HepG2 (cell line): ENCODE results near the gene COPZ2. TPM values are rescaled to one million over a fixed set of nuclear protein-coding genes. Genes with fewer than 3 reads are reported as not detected.

Experiments used
- EZH2 ChIP-seq: conservative IDR thresholded peaks from 2 replicates; pipeline ENCODE4 v1.6.1; 2012; ENCODE audit warnings: mild to moderate bottlenecking, low read depth, low read length, moderate library complexity
- GLI4 ChIP-seq: sonication (generic); formaldehyde crosslinking; IDR thresholded peaks from 2 replicates; pipeline ENCODE4 v1.5.1; 2020; ENCODE audit warnings: missing genetic modification reagents, mild to moderate bottlenecking, moderate library complexity, borderline replicate concordance
- HDAC1 ChIP-seq: sonication (generic); formaldehyde crosslinking; IDR thresholded peaks from 2 replicates; pipeline ENCODE4 v1.5.1; 2020; ENCODE audit warnings: mild to moderate bottlenecking, missing genetic modification reagents
- HDAC6 ChIP-seq: fragments of 200-600 bp; sonication (generic); IDR thresholded peaks from 2 replicates; pipeline ENCODE4 v1.7.0; 2017; ENCODE audit warnings: mild to moderate bottlenecking, antibody characterized with exemption, low read length, low read depth
- HNF1B ChIP-seq: sonication (generic); formaldehyde crosslinking; IDR thresholded peaks from 2 replicates; pipeline ENCODE4 v1.5.1; 2020; ENCODE audit warnings: mild to moderate bottlenecking, moderate library complexity, missing genetic modification reagents
- HNF4A ChIP-seq: sonication (generic); formaldehyde crosslinking; IDR thresholded peaks from 2 replicates; pipeline ENCODE4 v1.4.0; 2020; ENCODE audit warnings: missing genetic modification reagents
- HOXA7 ChIP-seq: sonication (generic); formaldehyde crosslinking; IDR thresholded peaks from 2 replicates; pipeline ENCODE4 v1.8.1; 2022; ENCODE audit warnings: mild to moderate bottlenecking, missing genetic modification reagents, moderate library complexity
- KDM2A ChIP-seq: sonication (generic); formaldehyde crosslinking; IDR thresholded peaks from 2 replicates; pipeline ENCODE4 v1.4.0; 2020; ENCODE audit warnings: low read depth, missing genetic modification reagents, borderline replicate concordance
- NFKB2 ChIP-seq: sonication (generic); formaldehyde crosslinking; IDR thresholded peaks from 2 replicates; pipeline ENCODE4 v1.4.0; 2020; ENCODE audit warnings: missing genetic modification reagents, borderline replicate concordance
- NR2C2 ChIP-seq: sonication (generic); formaldehyde crosslinking; IDR thresholded peaks from 2 replicates; pipeline ENCODE4 v1.4.0; 2020; ENCODE audit warnings: missing genetic modification reagents, mild to moderate bottlenecking, moderate library complexity, borderline replicate concordance
- NR2F1 ChIP-seq, 2 experiments: fragments of 450-650 bp in 1 of 2; formaldehyde crosslinking in 1 of 2; IDR thresholded peaks; 2 replicates each; pipeline versions ENCODE4 v1.5.0 to v1.6.1; 2016 to 2020; ENCODE audit warnings: mild to moderate bottlenecking in 1 of 2, missing compliant biosample characterization in 1 of 2, missing genetic modification reagents in 1 of 2, moderate library complexity in 1 of 2
- PHF5A ChIP-seq: IDR thresholded peaks from one replicate; pipeline ENCODE4 v1.6.1; 2018; ENCODE audit warnings: low read depth, missing genetic modification reagents; ENCODE audit not compliant: unreplicated experiment
- POLR2AphosphoS2 ChIP-seq: IDR thresholded peaks from 2 replicates; pipeline ENCODE4 v1.6.1; 2011; ENCODE audit warnings: low read depth, low read length, improper control_type of control experiment
- PTBP1 ChIP-seq: fragments of 200-400 bp; formaldehyde crosslinking; IDR thresholded peaks from 2 replicates; pipeline ENCODE4 v1.6.1; 2018; ENCODE audit warnings: low read length, low read depth; ENCODE audit not compliant: poor library complexity, severe bottlenecking
- RAD51 ChIP-seq: fragments of 450-650 bp; IDR thresholded peaks from 2 replicates; pipeline ENCODE4 v1.6.1; 2016; ENCODE audit warnings: borderline replicate concordance
- REPIN1 ChIP-seq: sonication (generic); formaldehyde crosslinking; IDR thresholded peaks from 2 replicates; pipeline ENCODE4 v1.8.0; 2022; ENCODE audit warnings: missing genetic modification reagents, low read depth, mild to moderate bottlenecking, borderline replicate concordance
- SOX5 ChIP-seq: IDR thresholded peaks from 2 replicates; pipeline ENCODE4 v1.6.1; 2016; ENCODE audit warnings: borderline replicate concordance
- TBP ChIP-seq: sonication (generic); formaldehyde crosslinking; IDR thresholded peaks from 2 replicates; pipeline ENCODE4 v1.5.0; 2020; ENCODE audit warnings: missing genetic modification reagents
- TEAD2 ChIP-seq: sonication (generic); formaldehyde crosslinking; IDR thresholded peaks from 2 replicates; pipeline ENCODE4 v1.9.0; 2021; ENCODE audit warnings: missing genetic modification reagents
- TFDP2 ChIP-seq: sonication (generic); formaldehyde crosslinking; IDR thresholded peaks from 2 replicates; pipeline ENCODE4 v1.4.0; 2020; ENCODE audit warnings: missing genetic modification reagents
- ZBTB3 ChIP-seq: sonication (generic); formaldehyde crosslinking; IDR thresholded peaks from 2 replicates; pipeline ENCODE4 v1.4.0; 2020; ENCODE audit warnings: low read depth, mild to moderate bottlenecking, moderate library complexity, missing genetic modification reagents, borderline replicate concordance
- ZFAT ChIP-seq: sonication (generic); formaldehyde crosslinking; conservative IDR thresholded peaks from 2 replicates; pipeline ENCODE4 v1.8.1; 2023; ENCODE audit warnings: missing genetic modification reagents, inconsistent platforms
- ZFYVE20 ChIP-seq: sonication (generic); formaldehyde crosslinking; IDR thresholded peaks from 2 replicates; pipeline ENCODE4 v1.8.0; 2023; ENCODE audit warnings: low read depth, mild to moderate bottlenecking, moderate library complexity, missing genetic modification reagents, borderline replicate concordance
- ZNF441 ChIP-seq: sonication (generic); formaldehyde crosslinking; IDR thresholded peaks from 2 replicates; pipeline ENCODE4 v1.7.0; 2021; ENCODE audit warnings: missing genetic modification reagents, borderline replicate concordance
- ZNF75D ChIP-seq: sonication (generic); formaldehyde crosslinking; IDR thresholded peaks from 2 replicates; pipeline ENCODE4 v1.8.1; 2023; ENCODE audit warnings: missing genetic modification reagents, mild to moderate bottlenecking, borderline replicate concordance
- polyA plus RNA-seq, 8 experiments: library from polyadenylated mRNA; depleted of rRNA in 3 of 8; stranded (reverse) in 7 of 8; unstranded in 1 of 8; fragments of >200 nt; fragmentation: Illumina TruSeq in 4 of 8; extraction: Trizol in 4 of 8; gene quantifications; 2 replicates each; pipeline versions ENCODE4 v1.2.1 to v1.2.3, GENCODE V29; 2011 to 2016; ENCODE audit warnings: low read depth in 4 of 8, missing spikeins in 1 of 8, mixed read lengths in 1 of 8; ENCODE audit not compliant: insufficient read depth in 1 of 8
- total RNA-seq, 5 experiments: library from RNA; depleted of rRNA; stranded (reverse); fragments of >200 nt; fragmentation: Illumina TruSeq; extraction: Trizol; gene quantifications; 2 replicates each; pipeline ENCODE4 v1.2.3, GENCODE V29; 2016; ENCODE audit warnings: low read depth in 1 of 5

The COPZ2 gene
- total and polyA plus RNA-seq, 2 of the 13 experiments (the other 11 are each of a cell fraction or from before 2014, with no cell fraction given): 0.61 to 1.5 TPM

GRCh38 chr17:48048384-48049126 lies 11.0 kb upstream of the COPZ2 start (continued):
- TF ChIP-seq HNF4A (CRISPR knock-in tag) (peak; percentile 30), TFDP2 (CRISPR knock-in tag) (peak; percentile 69), ZBTB3 (CRISPR knock-in tag) (no peak), TBP (0 out of 2 replicates have a peak, but pooled peaks have one; percentile 72), SOX5 (CRISPR knock-in tag) (no peak; the same call in 1 of the 2 replicates), GLI4 (0 out of 2 replicates have a peak, but pooled peaks have one; percentile 9), ZFYVE20 (CRISPR knock-in tag) (no peak; the same call in 1 of the 2 replicates), PHF5A (CRISPR knock-in tag) (no peak), NR2C2 (no peak; the same call in 1 of the 2 replicates), HOXA7 (no peak), TEAD2 (CRISPR knock-in tag) (no peak), PTBP1 (no peak), NFKB2 (CRISPR knock-in tag) (peak; percentile 82; the same call in 1 of the 2 replicates), HDAC1 (CRISPR knock-in tag) (peak; percentile 63), ZFAT (CRISPR knock-in tag) (peak; percentile 45; the same call in 1 of the 2 replicates), POLR2AphosphoS2 (no peak), REPIN1 (CRISPR knock-in tag) (0 out of 2 replicates have a peak, but pooled peaks have one; percentile 7), NR2F1 (CRISPR knock-in tag; IDR thresholded peaks at IDR 0.05) (peak in 1 of 2 experiments; percentile 11; a peak in 1 of 4 replicates), HNF1B (CRISPR knock-in tag) (no peak), ZNF75D (CRISPR knock-in tag) (no peak), HDAC6 (no peak), RAD51 (no peak), ZNF441 (CRISPR knock-in tag) (peak; percentile 79; the same call in 1 of the 2 replicates), EZH2 (no peak), KDM2A (CRISPR knock-in tag) (peak; percentile 83)
